Pons (tissue), 1 donor: ENCODE measurements around the gene HIC1.
"Not testable (repeated sequence)": the region's sequence is repeated elsewhere in the genome, so short reads cannot be mapped to it uniquely, and the experiment has no call there.

Experiments
- DNase-seq: peaks from one replicate; pipeline ENCODE4 v3.0.0-alpha.2; 2016; ENCODE audit warnings: low spot score

HIC1 gene

GRCh38 chr17:2054512-2055291 is at the start of gene HIC1:
HIC1 (plus strand) TSS chr17:2055103; CDS start chr17:2056691, 1,588 bp downstream.
- DNase-seq = no peak

GRCh38 chr17:2008332-2009126 is 46.4 kb upstream of the HIC1 start:
- DNase-seq = no peak

- no peak for DNase-seq
Measured at GRCh38 chr17:2009737-2010136, 45.2 kb upstream of the HIC1 start.

GRCh38 chr17:2011411-2012371 is 43.2 kb upstream of the HIC1 start:
- DNase-seq = no peak

GRCh38 chr17:2012499-2012898 is 42.4 kb upstream of the HIC1 start:
- DNase-seq = no peak

- not testable (repeated sequence) for DNase-seq
Measured at GRCh38 chr17:2013220-2013993, 41.5 kb upstream of the HIC1 start.

GRCh38 chr17:2013994-2014317 is 40.9 kb upstream of the HIC1 start:
- no peak for DNase-seq

GRCh38 chr17:2015314-2015713 is 39.6 kb upstream of the HIC1 start:
- no peak for DNase-seq

- DNase-seq = no peak
Measured at GRCh38 chr17:2016494-2016893, 38.4 kb upstream of the HIC1 start.

- DNase-seq = no peak
Measured at GRCh38 chr17:2017274-2017941, 37.5 kb upstream of the HIC1 start.

- no peak for DNase-seq
Measured at GRCh38 chr17:2018716-2019510, 36.0 kb upstream of the HIC1 start.

GRCh38 chr17:2019723-2020122 is 35.2 kb upstream of the HIC1 start:
- no peak for DNase-seq

- DNase-seq = no peak
Measured at GRCh38 chr17:2020721-2021120, 34.2 kb upstream of the HIC1 start.

GRCh38 chr17:2022647-2023240 is 32.2 kb upstream of the HIC1 start:
- no peak for DNase-seq

- DNase-seq = no peak
Measured at GRCh38 chr17:2023256-2023655, 31.6 kb upstream of the HIC1 start.

- no peak for DNase-seq
Measured at GRCh38 chr17:2023692-2024571, 31.0 kb upstream of the HIC1 start.

GRCh38 chr17:2024572-2025219 is 30.2 kb upstream of the HIC1 start:
- no peak for DNase-seq

- no peak for DNase-seq
Measured at GRCh38 chr17:2025220-2025621, 29.7 kb upstream of the HIC1 start, which contains the start of gene RTN4RL1. RTN4RL1 (minus strand) TSS chr17:2025334; CDS start chr17:2024865, 469 bp downstream.
